ENCODE data around the gene PRKRIP1.

GRCh38 chr7:102444961-102445673 is 49.0 kb downstream of the PRKRIP1 start:
- no peak for TF ChIP-seq CTCF (IDR thresholded peaks at IDR 0.05; ENCODE audit: low read depth, low read length, poor library complexity, severe bottlenecking)
- no peak for TF ChIP-seq EZH2phosphoT487 (IDR thresholded peaks at IDR 0.05; ENCODE audit: borderline replicate concordance, low read length)
